Mesenchymal stem cell (in vitro differentiated cells and primary cell): ENCODE data around the gene MIB1.
A peak's percentile ranks its signal among the peaks of the same experiment; 100 is the strongest.

Source experiments
- DNase-seq: peaks from one replicate; pipeline ENCODE4 v3.0.0-alpha.2; 2013
- H2AFZ ChIP-seq: one replicate; pipeline ENCODE4 v1.6.1; 2013; ENCODE audit warnings: low read depth, mild to moderate bottlenecking, control low read depth, inconsistent platforms, low read length, moderate library complexity
- H2AK5ac ChIP-seq: 2 replicates; pipeline ENCODE4 v1.6.1; 2013; ENCODE audit warnings: low read length, moderate library complexity, mild to moderate bottlenecking, inconsistent platforms; ENCODE audit not compliant: severe bottlenecking
- H2BK120ac ChIP-seq: one replicate; pipeline ENCODE4 v1.6.1; 2013; ENCODE audit warnings: low read depth, mild to moderate bottlenecking, inconsistent platforms, low read length, moderate library complexity
- H2BK12ac ChIP-seq, 2 experiments: one replicate each; pipeline ENCODE4 v1.6.1; 2013; ENCODE audit warnings: inconsistent platforms in 2 of 2, low read length in 2 of 2, mild to moderate bottlenecking in 2 of 2, moderate library complexity in 2 of 2, control low read depth in 1 of 2
- H2BK15ac ChIP-seq: one replicate; pipeline ENCODE4 v1.6.1; 2013; ENCODE audit warnings: mild to moderate bottlenecking, low read depth, inconsistent platforms; ENCODE audit not compliant: poor library complexity, severe bottlenecking
- H2BK5ac ChIP-seq: 2 replicates; pipeline ENCODE4 v1.6.1; 2013; ENCODE audit warnings: low read depth, mild to moderate bottlenecking, low read length, control low read depth, inconsistent platforms; ENCODE audit not compliant: poor library complexity, severe bottlenecking
- H3K14ac ChIP-seq, 2 experiments: one replicate each; pipeline ENCODE4 v1.6.1; 2013; ENCODE audit warnings: inconsistent platforms in 2 of 2, low read length in 2 of 2, control low read depth in 1 of 2, mild to moderate bottlenecking in 1 of 2, moderate library complexity in 1 of 2
- H3K18ac ChIP-seq, 2 experiments: one replicate each; pipeline ENCODE4 v1.6.1; 2013; ENCODE audit warnings: inconsistent platforms in 2 of 2, low read length in 2 of 2, control low read depth in 1 of 2, low read depth in 1 of 2, mild to moderate bottlenecking in 1 of 2
- H3K23ac ChIP-seq, 2 experiments: one replicate each; pipeline ENCODE4 v1.6.1; 2013; ENCODE audit warnings: inconsistent platforms in 2 of 2, low read length in 2 of 2, mild to moderate bottlenecking in 2 of 2, moderate library complexity in 2 of 2, control low read depth in 1 of 2
- H3K27ac ChIP-seq: 2 replicates; pipeline ENCODE4 v1.5.1; 2013; ENCODE audit warnings: mild to moderate bottlenecking, moderate library complexity, low read length, control low read depth, inconsistent platforms; ENCODE audit not compliant: poor library complexity, severe bottlenecking
- H3K27me3 ChIP-seq, 2 experiments: 2 replicates each; pipeline versions ENCODE4 v1.6.1 to v1.7.0; 2013; ENCODE audit warnings: low read length in 2 of 2, mild to moderate bottlenecking in 2 of 2, moderate library complexity in 2 of 2, control low read depth in 1 of 2, inconsistent platforms in 1 of 2; ENCODE audit not compliant: control insufficient read depth in 1 of 2, insufficient read depth in 1 of 2
- H3K36me3 ChIP-seq, 2 experiments: 2 replicates each; pipeline versions ENCODE4 v1.6.1 to v1.7.0; 2013; ENCODE audit warnings: low read length in 2 of 2, control low read depth in 1 of 2, inconsistent platforms in 1 of 2, low read depth in 1 of 2, mild to moderate bottlenecking in 1 of 2; ENCODE audit not compliant: insufficient read depth in 2 of 2, control insufficient read depth in 1 of 2
- H3K4ac ChIP-seq, 2 experiments: one replicate each; pipeline ENCODE4 v1.6.1; 2013; ENCODE audit warnings: inconsistent platforms in 2 of 2, low read length in 2 of 2, mild to moderate bottlenecking in 2 of 2, moderate library complexity in 2 of 2, control low read depth in 1 of 2, low read depth in 1 of 2
- H3K4me1 ChIP-seq: 2 replicates; pipeline ENCODE4 v1.6.1; 2013; ENCODE audit warnings: low read depth, low read length, control low read depth; ENCODE audit not compliant: control insufficient read depth, insufficient read depth
- H3K4me2 ChIP-seq: 2 replicates; pipeline ENCODE4 v1.6.1; 2013; ENCODE audit warnings: low read length, mild to moderate bottlenecking, inconsistent platforms; ENCODE audit not compliant: poor library complexity, severe bottlenecking
- H3K4me3 ChIP-seq, 2 experiments: 2 replicates each; pipeline versions ENCODE4 v1.5.1 to v1.7.0; 2013; ENCODE audit warnings: low read length in 2 of 2, mild to moderate bottlenecking in 2 of 2, control low read depth in 1 of 2, low read depth in 1 of 2; ENCODE audit not compliant: insufficient read depth in 1 of 2
- H3K79me1 ChIP-seq: replicated peaks from 2 replicates; pipeline ENCODE4 v1.6.1; 2013; ENCODE audit warnings: mild to moderate bottlenecking, control low read depth, low read length, inconsistent platforms; ENCODE audit not compliant: poor library complexity, severe bottlenecking
- H3K9ac ChIP-seq: 2 replicates; pipeline ENCODE4 v1.7.0; 2013; ENCODE audit warnings: mild to moderate bottlenecking, low read length, moderate library complexity
- H3K9me3 ChIP-seq: 2 replicates; pipeline ENCODE4 v1.7.0; 2013; ENCODE audit warnings: mild to moderate bottlenecking, low read length; ENCODE audit not compliant: control insufficient read depth
- H4K8ac ChIP-seq: one replicate; pipeline ENCODE4 v1.6.1; 2013; ENCODE audit warnings: inconsistent platforms, mild to moderate bottlenecking, low read length, moderate library complexity
- H4K91ac ChIP-seq: one replicate; pipeline ENCODE4 v1.6.1; 2013; ENCODE audit warnings: mild to moderate bottlenecking, low read length, inconsistent platforms
- WGBS: methylation state at CpG from one replicate; pipeline ENCODE4 v1.1.7; 2013; ENCODE audit warnings: mixed read lengths; 5-methylcytosine and 5-hydroxymethylcytosine counted together

Gene MIB1

GRCh38 chr18:21823848-21824247 is 83.3 kb downstream of the MIB1 start:
- no peak for DNase-seq
- Histone ChIP-seq H2BK15ac (no peak overlapping the region), H3K79me1 (no peaks in the 10 kb centered on the region), H3K4ac (no peak overlapping the region), H3K14ac (no peak overlapping the region), H2BK5ac (no peak overlapping the region), H4K8ac (no peak overlapping the region), H3K27me3 (no peaks in the 10 kb centered on the region), H2AK5ac (no peak overlapping the region), H3K9me3 (no peaks in the 10 kb centered on the region), H3K18ac (no peak overlapping the region), H3K36me3 (peaks cover 7 to 18% of the 10 kb centered on the region in 2 experiments), H2AFZ (no peak overlapping the region), H2BK12ac (no peak overlapping the region), H3K4me3 (no peak overlapping the region), H3K4me2 (no peak overlapping the region), H3K4me1 (no peaks in the 10 kb centered on the region), H2BK120ac (no peak overlapping the region), H3K9ac (no peak overlapping the region), H4K91ac (no peak overlapping the region), H3K23ac (no peak overlapping the region), H3K27ac (no peak overlapping the region)
- WGBS, result 80% methylated on average over 1 of the region's 3 CpGs

GRCh38 chr18:21826196-21826595 is 85.6 kb downstream of the MIB1 start:
- peak; percentile 26 for DNase-seq
- Histone ChIP-seq H4K91ac (no peak overlapping the region), H2BK120ac (no peak overlapping the region), H2BK15ac (no peak overlapping the region), H3K18ac (no peak overlapping the region), H3K36me3 (peaks cover 4 to 7% of the 10 kb centered on the region in 2 experiments), H2AK5ac (no peak overlapping the region), H3K9me3 (no peaks in the 10 kb centered on the region), H4K8ac (no peak overlapping the region), H3K4ac (no peak overlapping the region), H2AFZ (no peak overlapping the region), H3K9ac (peak overlapping the region; percentile 51), H3K23ac (no peak overlapping the region), H3K27ac (no peak overlapping the region), H3K14ac (no peak overlapping the region), H2BK12ac (no peak overlapping the region), H3K79me1 (no peaks in the 10 kb centered on the region), H2BK5ac (no peak overlapping the region), H3K4me3 (no peak overlapping the region), H3K27me3 (no peaks in the 10 kb centered on the region), H3K4me1 (no peaks in the 10 kb centered on the region), H3K4me2 (no peak overlapping the region)
- 83% methylated on average over 1 of the region's 3 CpGs for WGBS

- Histone ChIP-seq H2AFZ (no peak overlapping the region), H3K27ac (no peak overlapping the region), H4K91ac (no peak overlapping the region), H3K18ac (no peak overlapping the region), H2AK5ac (no peak overlapping the region), H2BK120ac (no peak overlapping the region), H3K4me3 (no peak overlapping the region), H3K4ac (no peak overlapping the region), H2BK5ac (no peak overlapping the region), H3K9ac (peak overlapping the region; percentile 51), H3K27me3 (no peaks in the 10 kb centered on the region), H3K4me2 (no peak overlapping the region), H3K14ac (no peak overlapping the region), H2BK12ac (no peak overlapping the region), H3K9me3 (no peaks in the 10 kb centered on the region), H3K36me3 (peaks cover 4 to 7% of the 10 kb centered on the region in 2 experiments), H4K8ac (no peak overlapping the region), H3K4me1 (no peaks in the 10 kb centered on the region), H3K79me1 (no peaks in the 10 kb centered on the region), H2BK15ac (no peak overlapping the region), H3K23ac (no peak overlapping the region)
- no peak for DNase-seq
- WGBS, result 97% methylated on average over 1 of the region's 4 CpGs
Measured at GRCh38 chr18:21826641-21827302, 86.2 kb downstream of the MIB1 start.

- Histone ChIP-seq H2BK12ac (no peak overlapping the region), H3K27ac (no peak overlapping the region), H3K23ac (no peak overlapping the region), H3K4me1 (no peaks in the 10 kb centered on the region), H3K4me3 (no peak overlapping the region), H4K91ac (no peak overlapping the region), H2AFZ (no peak overlapping the region), H3K9me3 (no peaks in the 10 kb centered on the region), H4K8ac (no peak overlapping the region), H3K36me3 (peaks cover 0 to 10% of the 10 kb centered on the region in 2 experiments), H3K4ac (no peak overlapping the region), H3K79me1 (no peaks in the 10 kb centered on the region), H2BK120ac (no peak overlapping the region), H3K4me2 (no peak overlapping the region), H2AK5ac (no peak overlapping the region), H3K9ac (no peak overlapping the region), H3K18ac (no peak overlapping the region), H2BK15ac (no peak overlapping the region), H3K14ac (no peak overlapping the region), H3K27me3 (no peaks in the 10 kb centered on the region), H2BK5ac (no peak overlapping the region)
- no peak for DNase-seq
- WGBS, result 90% methylated on average over 3 of the region's 3 CpGs
Measured at GRCh38 chr18:21830532-21830931, 89.9 kb downstream of the MIB1 start.
